ENCODE data around the gene NMNAT1.
"Not testable (repeated sequence)": the region's sequence is repeated elsewhere in the genome, so short reads cannot be mapped to it uniquely, and the experiment has no call there.

The NMNAT1 gene

DNA sequence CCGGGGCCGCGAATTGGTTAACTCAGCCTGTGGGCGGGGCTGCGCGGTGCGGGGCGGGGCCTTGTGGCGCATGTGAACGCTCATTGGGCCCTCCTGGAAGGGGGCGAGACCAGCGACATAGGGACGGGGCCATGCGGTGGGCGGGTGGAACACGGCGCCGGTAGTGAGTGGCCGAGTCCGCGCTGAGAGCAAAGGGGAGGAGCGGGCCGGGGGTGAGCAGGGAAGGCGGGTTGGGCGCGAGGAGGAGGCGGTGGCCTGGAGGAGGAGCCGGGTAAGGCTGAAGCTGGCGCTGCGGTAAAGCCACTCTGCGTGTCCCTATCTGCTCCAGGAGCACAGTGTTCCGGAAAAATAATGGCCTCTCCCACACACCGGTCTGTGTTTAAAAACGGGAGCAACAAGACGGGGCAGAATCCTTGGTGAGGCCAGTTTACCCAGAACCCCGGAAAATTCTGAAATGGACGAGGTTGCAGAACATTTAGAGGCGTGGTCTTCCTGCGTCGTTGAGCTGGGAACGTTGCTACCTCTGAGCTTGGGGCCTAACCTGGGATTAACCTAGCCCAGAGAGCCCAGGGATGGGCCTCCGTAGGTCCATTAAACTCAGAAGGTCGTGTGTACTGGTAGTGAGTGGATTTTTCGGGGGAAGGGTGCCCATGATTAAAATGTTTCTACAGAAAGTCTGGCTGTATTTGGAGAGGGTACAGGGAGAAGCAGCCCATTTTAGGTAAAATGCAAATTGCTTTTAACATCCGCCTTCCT is 32.7 kb upstream of the NMNAT1 start:
- TF ChIP-seq CTCF (IDR thresholded peaks at IDR 0.05) (no peak), ZFX (IDR thresholded peaks at IDR 0.05; ENCODE audit: borderline replicate concordance) (no peak)
- H3K27ac ChIP-seq, result peak overlapping the region; percentile 88

GRCh38 chr1:9912264-9912936 is 30.9 kb upstream of the NMNAT1 start:
- no peak for TF ChIP-seq ZFX (IDR thresholded peaks at IDR 0.05; ENCODE audit: borderline replicate concordance)
- TF ChIP-seq CTCF (IDR thresholded peaks at IDR 0.05), result no peak
- peak overlapping the region; percentile 88 for H3K27ac ChIP-seq

DNA sequence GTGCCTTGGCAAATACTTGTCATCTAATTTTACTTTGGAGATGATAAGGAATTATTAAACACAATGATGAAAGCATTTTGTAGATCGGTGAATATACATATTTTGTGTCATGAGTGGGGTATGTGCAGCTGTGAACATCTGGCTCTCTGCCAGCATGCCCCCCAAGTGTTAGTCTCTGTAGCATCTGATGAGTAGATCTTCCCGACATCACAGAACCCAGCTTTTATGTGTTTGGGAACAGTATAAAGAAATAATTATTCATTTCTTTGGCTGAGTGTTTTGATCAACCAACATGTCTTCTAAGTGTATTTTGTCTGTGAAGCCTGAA is 28.7 kb upstream of the NMNAT1 start:
- H3K27ac ChIP-seq, result no peak overlapping the region
- TF ChIP-seq ZFX (IDR thresholded peaks at IDR 0.05; ENCODE audit: borderline replicate concordance) (no peak), CTCF (IDR thresholded peaks at IDR 0.05) (no peak)

GRCh38 chr1:9916452-9916851 is 26.8 kb upstream of the NMNAT1 start:
- H3K27ac ChIP-seq, result no peak overlapping the region
- no peak for TF ChIP-seq ZFX (IDR thresholded peaks at IDR 0.05; ENCODE audit: borderline replicate concordance)
- no peak for TF ChIP-seq CTCF (IDR thresholded peaks at IDR 0.05)

DNA sequence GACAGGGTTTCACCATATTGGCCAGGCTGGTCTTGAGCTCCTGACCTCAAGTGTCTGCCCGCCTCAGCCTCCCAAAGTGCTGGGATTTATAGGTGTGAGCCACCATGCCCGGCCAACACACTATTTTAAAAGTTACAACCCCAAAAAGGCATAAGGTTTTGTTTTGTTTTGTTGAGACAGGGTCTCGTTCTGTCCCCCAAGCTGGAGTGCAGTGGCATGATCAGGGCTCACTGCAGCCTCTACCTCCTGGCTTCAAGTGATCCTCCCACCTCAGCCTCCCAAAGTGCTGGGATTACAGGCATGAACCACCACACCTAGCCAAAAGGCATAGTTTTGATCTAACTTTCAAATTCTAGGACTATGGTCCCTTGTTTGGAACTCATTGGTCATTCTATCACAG is 25.8 kb upstream of the NMNAT1 start:
- not testable (repeated sequence) for H3K27ac ChIP-seq

DNA sequence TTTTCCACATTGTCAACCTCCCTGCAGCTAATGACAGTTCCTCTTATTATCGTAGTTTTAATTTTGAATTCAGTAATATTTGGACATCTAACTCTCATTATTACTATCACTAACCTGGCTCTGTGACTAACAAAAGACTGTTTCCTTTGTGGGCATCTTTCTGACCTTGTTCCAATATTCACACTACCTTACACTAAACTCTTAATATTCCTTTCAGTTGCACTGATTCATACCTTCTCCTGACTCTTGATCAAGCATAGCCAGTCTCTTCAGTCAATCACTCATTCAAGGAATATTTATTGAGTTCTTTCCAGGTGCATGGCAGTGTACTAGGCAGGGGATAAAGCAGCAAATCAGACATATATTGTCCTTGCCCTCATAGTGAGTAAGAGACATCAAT is 25.4 kb upstream of the NMNAT1 start:
- TF ChIP-seq CTCF (IDR thresholded peaks at IDR 0.05) (no peak), ZFX (IDR thresholded peaks at IDR 0.05; ENCODE audit: borderline replicate concordance) (no peak)
- H3K27ac ChIP-seq, result no peak overlapping the region

GRCh38 chr1:9920606-9921005 is 22.7 kb upstream of the NMNAT1 start:
- no peak for TF ChIP-seq ZFX (IDR thresholded peaks at IDR 0.05; ENCODE audit: borderline replicate concordance)
- H3K27ac ChIP-seq, result no peak overlapping the region

- no peak for TF ChIP-seq ZFX (IDR thresholded peaks at IDR 0.05; ENCODE audit: borderline replicate concordance)
- no peak overlapping the region for H3K27ac ChIP-seq
These were observed 20.9 kb upstream of the NMNAT1 start for GRCh38 chr1:9922342-9922741.

DNA sequence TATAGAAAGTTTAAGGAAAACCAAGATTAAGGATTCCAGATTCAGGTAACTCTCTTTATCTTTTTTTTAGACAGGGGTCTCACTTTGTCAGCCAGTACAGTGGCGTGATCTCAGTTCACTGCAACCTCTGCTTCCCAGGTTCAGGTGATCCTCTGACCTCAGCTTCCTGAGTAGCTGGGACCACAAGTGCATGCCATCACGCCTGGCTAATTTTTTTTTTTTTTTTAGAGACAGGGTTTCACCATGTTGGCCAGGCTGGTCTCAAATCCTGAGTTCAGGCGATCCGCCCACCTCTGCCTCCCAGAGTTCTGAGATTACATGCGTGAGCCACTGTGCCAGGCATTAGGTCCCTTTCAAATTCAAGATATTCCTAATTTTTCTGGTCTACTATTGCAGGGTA is 16.0 kb upstream of the NMNAT1 start:
- TF ChIP-seq ZFX (IDR thresholded peaks at IDR 0.05; ENCODE audit: borderline replicate concordance) (no peak), CTCF (IDR thresholded peaks at IDR 0.05) (no peak)
- no peak overlapping the region for H3K27ac ChIP-seq
